Neutrophil (primary cell): ENCODE measurements around the gene HSPA2.

ENCODE experiments used
- H3K27ac ChIP-seq: fragments of 200-600 bp; sonication (generic); 2 replicates; pipeline ENCODE4 v1.5.1; 2016; ENCODE audit warnings: mild to moderate bottlenecking, moderate library complexity
- H3K27me3 ChIP-seq: fragments of 200-600 bp; sonication (generic); 2 replicates; pipeline ENCODE4 v1.6.0; 2016; ENCODE audit warnings: mild to moderate bottlenecking
- H3K36me3 ChIP-seq: fragments of 200-600 bp; sonication (generic); 2 replicates; pipeline ENCODE4 v1.5.1; 2017
- H3K4me1 ChIP-seq, 2 experiments: fragments of 200-600 bp in 1 of 2; sonication (generic) in 1 of 2; 1 replicate in 1 of 2; 2 replicates in 1 of 2; pipeline versions ENCODE4 v1.5.1 to v1.6.1; 2013 to 2016; ENCODE audit warnings: low read depth in 1 of 2, low read length in 1 of 2, mild to moderate bottlenecking in 1 of 2, moderate library complexity in 1 of 2; ENCODE audit not compliant: control insufficient read depth in 1 of 2, insufficient read depth in 1 of 2
- H3K4me3 ChIP-seq, 2 experiments: fragments of 200-600 bp in 1 of 2; sonication (generic) in 1 of 2; 1 replicate in 1 of 2; 2 replicates in 1 of 2; pipeline ENCODE4 v1.5.1; 2013 to 2016; ENCODE audit warnings: low read depth in 1 of 2, low read length in 1 of 2, mild to moderate bottlenecking in 1 of 2, moderate library complexity in 1 of 2
- H3K9me3 ChIP-seq: fragments of 200-600 bp; sonication (generic); 2 replicates; pipeline ENCODE4 v1.5.1; 2016
- CTCF ChIP-seq: fragments of 200-600 bp; sonication (generic); IDR thresholded peaks from 2 replicates; pipeline ENCODE4 v1.5.1; 2016; ENCODE audit warnings: antibody characterized with exemption

Gene HSPA2

GRCh38 chr14:64581363-64581762 is 40.8 kb downstream of the HSPA2 start:
- Histone ChIP-seq H3K27me3 (no peaks in the 10 kb centered on the region), H3K36me3 (no peaks in the 10 kb centered on the region)

GRCh38 chr14:64581817-64582216 is 41.3 kb downstream of the HSPA2 start:
- Histone ChIP-seq H3K4me1 (no peaks in the 10 kb centered on the region), H3K27ac (no peak overlapping the region), H3K27me3 (no peaks in the 10 kb centered on the region), H3K36me3 (no peaks in the 10 kb centered on the region), H3K4me3 (no peak overlapping the region), H3K9me3 (no peaks in the 10 kb centered on the region)
- no peak for TF ChIP-seq CTCF

More at GRCh38 chr14:64581363-64581762, 40.8 kb downstream of the HSPA2 start:
- Histone ChIP-seq H3K27ac (no peak overlapping the region), H3K4me3 (no peak overlapping the region), H3K4me1 (no peaks in the 10 kb centered on the region), H3K9me3 (no peaks in the 10 kb centered on the region)
- TF ChIP-seq CTCF = no peak

- H3K4me1 ChIP-seq = no peaks in the 10 kb centered on the region
- H3K9me3 ChIP-seq = no peaks in the 10 kb centered on the region
- H3K36me3 ChIP-seq = no peaks in the 10 kb centered on the region
- H3K4me3 ChIP-seq = no peak overlapping the region
- no peaks in the 10 kb centered on the region for H3K27me3 ChIP-seq
- H3K27ac ChIP-seq = no peak overlapping the region
- TF ChIP-seq CTCF = no peak
Observed at GRCh38 chr14:64584190-64584589, 43.6 kb downstream of the HSPA2 start.

GRCh38 chr14:64591809-64592208 is 51.3 kb downstream of the HSPA2 start:
- Histone ChIP-seq H3K27me3 (peaks cover 3% of the 10 kb centered on the region), H3K36me3 (no peaks in the 10 kb centered on the region), H3K4me1 (no peaks in the 10 kb centered on the region), H3K4me3 (no peak overlapping the region), H3K9me3 (no peaks in the 10 kb centered on the region), H3K27ac (no peak overlapping the region)
- TF ChIP-seq CTCF = no peak
